Measurements from ENCODE around the gene PPP2R1B. TPM values are rescaled to one million over a fixed set of nuclear protein-coding genes. Genes with fewer than 3 reads are reported as not detected.
"Not testable (repeated sequence)": the region's sequence is repeated elsewhere in the genome, so short reads cannot be mapped to it uniquely, and the experiment has no call there.

The PPP2R1B gene
- total RNA-seq, 6 experiments from 2014 or later = 44.5 to 150 (median 59.6) TPM

DNA sequence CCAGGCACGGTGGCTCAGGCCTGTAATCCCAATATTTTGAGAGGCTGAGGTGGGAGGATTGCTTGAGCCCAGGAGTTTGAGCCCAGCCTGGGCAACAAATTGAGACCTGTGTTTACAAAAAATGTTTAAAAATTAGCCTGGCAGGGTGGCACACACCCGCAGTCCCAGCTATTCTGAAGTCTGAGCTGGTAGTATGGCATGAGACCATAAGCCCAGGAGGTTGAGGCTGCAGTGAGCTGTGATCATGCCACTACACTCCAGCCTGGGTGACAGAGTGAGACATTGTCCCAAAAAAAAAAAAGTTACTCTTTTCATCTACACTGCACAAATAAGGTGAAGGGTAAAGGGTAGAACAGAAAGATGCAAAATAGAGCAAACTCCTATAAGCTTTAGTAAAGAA, 22.3 kb upstream of the PPP2R1B start:
- WGBS (ENCODE audit: insufficient coverage, low coverage, low lambda C conversion rate, missing lambda C conversion rate) = 34% methylated on average over 2 of the region's 2 CpGs
- ATAC-seq (peak; percentile 9 to 30 (median 16)), DNase-seq (no peak)
- no peak overlapping the region for H3K4me3 ChIP-seq
- H3K27ac ChIP-seq = peak overlapping the region; percentile 70 to 95 (median 91)
- no peaks in the 10 kb centered on the region for H3K36me3 ChIP-seq
- TF ChIP-seq, protein P1, sequence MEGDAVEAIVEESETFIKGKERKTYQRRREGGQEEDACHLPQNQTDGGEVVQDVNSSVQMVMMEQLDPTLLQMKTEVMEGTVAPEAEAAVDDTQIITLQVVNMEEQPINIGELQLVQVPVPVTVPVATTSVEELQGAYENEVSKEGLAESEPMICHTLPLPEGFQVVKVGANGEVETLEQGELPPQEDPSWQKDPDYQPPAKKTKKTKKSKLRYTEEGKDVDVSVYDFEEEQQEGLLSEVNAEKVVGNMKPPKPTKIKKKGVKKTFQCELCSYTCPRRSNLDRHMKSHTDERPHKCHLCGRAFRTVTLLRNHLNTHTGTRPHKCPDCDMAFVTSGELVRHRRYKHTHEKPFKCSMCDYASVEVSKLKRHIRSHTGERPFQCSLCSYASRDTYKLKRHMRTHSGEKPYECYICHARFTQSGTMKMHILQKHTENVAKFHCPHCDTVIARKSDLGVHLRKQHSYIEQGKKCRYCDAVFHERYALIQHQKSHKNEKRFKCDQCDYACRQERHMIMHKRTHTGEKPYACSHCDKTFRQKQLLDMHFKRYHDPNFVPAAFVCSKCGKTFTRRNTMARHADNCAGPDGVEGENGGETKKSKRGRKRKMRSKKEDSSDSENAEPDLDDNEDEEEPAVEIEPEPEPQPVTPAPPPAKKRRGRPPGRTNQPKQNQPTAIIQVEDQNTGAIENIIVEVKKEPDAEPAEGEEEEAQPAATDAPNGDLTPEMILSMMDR (IDR thresholded peaks at IDR 0.05) = no peak
- TF ChIP-seq POLR2A (IDR thresholded peaks at IDR 0.05) = no peak
- intact Hi-C loops (cut with DNase I) = no loop called here
- no peaks in the 10 kb centered on the region for H3K9me3 ChIP-seq
- H3K27me3 ChIP-seq = no peaks in the 10 kb centered on the region
- H3K4me1 ChIP-seq = peaks cover 0 to 91% (median 35%) of the 10 kb centered on the region in 4 donors

DNA sequence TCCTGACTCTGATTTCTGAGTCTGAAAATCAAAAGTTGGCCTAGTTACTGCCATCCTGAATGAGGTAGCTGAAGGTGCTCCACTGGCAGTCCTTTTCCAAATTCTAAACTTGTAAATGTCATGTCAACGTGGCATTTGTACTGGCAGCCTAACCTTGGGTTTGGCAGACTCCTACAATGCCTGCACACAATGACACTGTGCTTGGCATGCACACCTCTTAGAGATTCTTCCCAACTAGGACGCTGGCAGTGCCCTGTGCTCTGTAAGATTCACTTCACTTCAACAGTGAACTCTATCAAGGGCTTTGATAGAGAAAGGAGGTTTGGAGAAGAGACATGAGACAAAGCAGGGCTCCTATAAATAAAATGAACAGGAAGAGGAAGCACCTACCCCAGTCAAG, 21.9 kb upstream of the PPP2R1B start:
- Histone ChIP-seq H3K27ac (peak overlapping the region; percentile 70 to 95 (median 91)), H3K4me1 (peaks cover 0 to 87% (median 35%) of the 10 kb centered on the region in 4 donors), H3K27me3 (no peaks in the 10 kb centered on the region), H3K9me3 (no peaks in the 10 kb centered on the region), H3K36me3 (no peaks in the 10 kb centered on the region), H3K4me3 (no peak overlapping the region)
- intact Hi-C loops (cut with DNase I) = no loop called here
- ATAC-seq (peak; percentile 57 to 77 (median 72)), DNase-seq (peak; percentile 57 to 89 (median 75))
- 27% methylated on average over 2 of the region's 2 CpGs for WGBS (ENCODE audit: insufficient coverage, low coverage, low lambda C conversion rate, missing lambda C conversion rate)
- TF ChIP-seq, protein P1 (IDR thresholded peaks at IDR 0.05) = no peak
- TF ChIP-seq POLR2A (IDR thresholded peaks at IDR 0.05) = peak; percentile 37

DNA sequence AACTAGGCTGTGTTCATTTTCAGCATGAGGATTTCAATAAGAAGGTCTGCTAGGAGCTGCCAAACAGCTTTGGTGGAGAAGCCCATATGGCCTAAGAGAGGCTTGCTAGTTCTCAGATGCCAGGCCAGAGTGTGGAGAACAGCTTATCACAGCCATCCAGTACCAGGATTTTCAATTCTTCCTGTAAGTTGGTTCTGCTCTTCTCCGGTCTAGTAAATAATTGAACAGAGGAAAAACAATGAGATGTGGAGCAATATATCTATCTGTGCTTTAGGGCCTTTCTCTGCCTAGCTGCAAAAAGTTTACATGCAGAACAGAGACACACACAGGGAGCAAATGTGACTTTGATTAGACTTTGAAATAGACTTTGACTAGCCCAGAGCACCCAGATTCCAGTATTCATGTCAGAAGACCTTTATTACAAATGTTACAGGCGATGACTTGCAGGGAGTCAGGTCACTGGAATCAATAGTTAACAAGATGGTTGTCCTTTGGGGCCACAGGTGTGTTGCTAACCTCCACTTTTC, 19.8 kb upstream of the PPP2R1B start:
- peak overlapping the region; percentile 70 to 95 (median 91) for H3K27ac ChIP-seq
- ATAC-seq (peak; percentile 65 to 79 (median 68)), DNase-seq (peak in 1 of 3 donors; percentile 58)
- H3K4me3 ChIP-seq = no peak overlapping the region
- intact Hi-C loops (cut with DNase I) = no loop called here
- H3K9me3 ChIP-seq = no peaks in the 10 kb centered on the region
- 25% methylated on average over 2 of the region's 2 CpGs for WGBS (ENCODE audit: insufficient coverage, low coverage, low lambda C conversion rate, missing lambda C conversion rate)
- TF ChIP-seq, protein P1 (IDR thresholded peaks at IDR 0.05) = no peak
- TF ChIP-seq POLR2A (IDR thresholded peaks at IDR 0.05) = peak; percentile 69
- H3K27me3 ChIP-seq = no peaks in the 10 kb centered on the region
- H3K4me1 ChIP-seq = peaks cover 0 to 72% (median 29%) of the 10 kb centered on the region in 4 donors
- H3K36me3 ChIP-seq = no peaks in the 10 kb centered on the region

DNA sequence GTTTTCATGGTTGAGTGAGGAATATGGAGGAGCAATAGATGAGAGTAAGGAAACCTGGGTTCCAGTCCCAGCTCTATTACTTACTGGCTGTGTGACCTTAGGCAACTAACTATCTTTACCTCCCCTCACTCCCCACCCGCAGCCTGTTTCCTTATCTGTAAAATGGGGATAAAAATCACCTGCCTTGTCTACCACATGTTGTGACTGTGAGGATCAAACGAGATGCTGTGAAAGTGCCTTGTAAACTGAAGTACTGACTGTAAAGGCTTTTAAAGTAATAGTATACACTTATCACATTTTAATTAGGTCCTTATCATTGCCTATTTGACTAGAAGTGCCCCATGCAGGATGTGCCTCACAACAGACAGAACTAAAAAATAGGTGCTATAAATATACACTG, 18.9 kb upstream of the PPP2R1B start:
- Histone ChIP-seq H3K36me3 (no peaks in the 10 kb centered on the region), H3K27me3 (no peaks in the 10 kb centered on the region), H3K27ac (peak overlapping the region; percentile 70 to 95 (median 91)), H3K9me3 (no peaks in the 10 kb centered on the region), H3K4me3 (no peak overlapping the region), H3K4me1 (peaks cover 0 to 65% (median 28%) of the 10 kb centered on the region in 4 donors)
- 78% methylated on average over 2 of the region's 2 CpGs for WGBS (ENCODE audit: insufficient coverage, low coverage, low lambda C conversion rate, missing lambda C conversion rate)
- DNase-seq (no peak), ATAC-seq (no peak)
- TF ChIP-seq POLR2A (IDR thresholded peaks at IDR 0.05) = no peak
- TF ChIP-seq, protein P1 (IDR thresholded peaks at IDR 0.05) = no peak
- intact Hi-C loops (cut with DNase I) = no loop called here

DNA sequence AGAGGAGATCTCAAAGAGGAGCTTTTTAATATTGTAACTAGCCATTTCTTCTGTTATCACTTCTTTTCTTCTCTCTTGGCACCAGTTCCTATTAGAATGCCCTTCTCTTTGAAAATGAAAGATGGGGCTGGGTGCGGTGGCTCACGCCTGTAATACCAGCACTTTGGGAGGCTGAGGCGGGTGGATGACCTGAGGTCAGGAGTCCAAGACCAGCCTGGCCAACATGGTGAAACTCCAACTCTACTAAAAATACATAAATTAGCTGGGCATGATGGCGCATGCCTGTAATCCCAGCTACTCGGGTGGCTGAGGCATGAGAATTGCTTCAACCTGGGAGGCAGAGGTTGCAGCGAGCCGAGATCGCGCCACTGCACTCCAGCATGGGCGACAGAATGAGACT, 18.1 kb upstream of the PPP2R1B start:
- peaks cover 0 to 61% (median 28%) of the 10 kb centered on the region in 4 donors for H3K4me1 ChIP-seq
- 83% methylated on average over 8 of the region's 10 CpGs for WGBS (ENCODE audit: insufficient coverage, low coverage, low lambda C conversion rate, missing lambda C conversion rate)
- intact Hi-C loops (cut with DNase I); ATAC-seq; H3K4me3 ChIP-seq; DNase-seq; H3K9me3 ChIP-seq; H3K36me3 ChIP-seq; H3K27me3 ChIP-seq: not testable (repeated sequence)
- peak overlapping the region; percentile 70 to 95 (median 91) for H3K27ac ChIP-seq
